ENCODE measurements around the gene SLC25A13. TPM values are rescaled to one million over a fixed set of nuclear protein-coding genes. Genes with fewer than 3 reads are reported as not detected.

Gene SLC25A13
- total RNA-seq, 1 donor: 19.2 TPM

- Histone ChIP-seq H3K9me3 (ENCODE audit: low read depth, low read length) (no peaks in the 10 kb centered on the region), H3K79me2 (ENCODE audit: insufficient read depth, low read length) (peaks cover 65% of the 10 kb centered on the region), H3K27ac (ENCODE audit: low read depth, low read length) (no peak overlapping the region), H3K27me3 (ENCODE audit: insufficient read depth, low read length) (no peaks in the 10 kb centered on the region), H3K4me1 (ENCODE audit: insufficient read depth, low read length) (peaks cover 7% of the 10 kb centered on the region), H2AFZ (ENCODE audit: low read length) (no peak overlapping the region), H4K20me1 (ENCODE audit: insufficient read depth, low read length) (peaks cover 10% of the 10 kb centered on the region), H3K36me3 (ENCODE audit: insufficient read depth, low read length) (no peaks in the 10 kb centered on the region), H3K4me3 (ENCODE audit: insufficient read depth, low read length) (no peak overlapping the region), H3K4me2 (ENCODE audit: insufficient read depth, low read length) (no peak overlapping the region)
- no peak for TF ChIP-seq CTCF (IDR thresholded peaks at IDR 0.05; ENCODE audit: extremely low read depth, low read depth, low read length)
- no peak for DNase-seq (ENCODE audit: insufficient read length, low spot score, missing footprints)
Observed at GRCh38 chr7:96319439-96319838, 2.5 kb downstream of the SLC25A13 start.

- Histone ChIP-seq H3K4me3 (ENCODE audit: insufficient read depth, low read length) (no peak overlapping the region), H4K20me1 (ENCODE audit: insufficient read depth, low read length) (peaks cover 20% of the 10 kb centered on the region), H3K79me2 (ENCODE audit: insufficient read depth, low read length) (peaks cover 84% of the 10 kb centered on the region)
Observed at GRCh38 chr7:96316949-96317348, 4.9 kb downstream of the SLC25A13 start.

GRCh38 chr7:96315125-96315512 is 6.8 kb downstream of the SLC25A13 start:
- Histone ChIP-seq H3K4me3 (ENCODE audit: insufficient read depth, low read length) (no peak overlapping the region), H3K4me2 (ENCODE audit: insufficient read depth, low read length) (no peak overlapping the region), H2AFZ (ENCODE audit: low read length) (no peak overlapping the region), H3K27ac (ENCODE audit: low read depth, low read length) (no peak overlapping the region), H3K79me2 (ENCODE audit: insufficient read depth, low read length) (peaks cover 89% of the 10 kb centered on the region), H3K4me1 (ENCODE audit: insufficient read depth, low read length) (no peaks in the 10 kb centered on the region), H3K36me3 (ENCODE audit: insufficient read depth, low read length) (no peaks in the 10 kb centered on the region), H4K20me1 (ENCODE audit: insufficient read depth, low read length) (peaks cover 30% of the 10 kb centered on the region), H3K9me3 (ENCODE audit: low read depth, low read length) (no peaks in the 10 kb centered on the region), H3K27me3 (ENCODE audit: insufficient read depth, low read length) (no peaks in the 10 kb centered on the region)
- no peak for TF ChIP-seq CTCF (IDR thresholded peaks at IDR 0.05; ENCODE audit: extremely low read depth, low read depth, low read length)
- DNase-seq (ENCODE audit: insufficient read length, low spot score, missing footprints): no peak

More at GRCh38 chr7:96316949-96317348, 4.9 kb downstream of the SLC25A13 start:
- H3K9me3 ChIP-seq (ENCODE audit: low read depth, low read length): no peaks in the 10 kb centered on the region
- DNase-seq (ENCODE audit: insufficient read length, low spot score, missing footprints): no peak
- H2AFZ ChIP-seq (ENCODE audit: low read length): no peak overlapping the region
- peaks cover 7% of the 10 kb centered on the region for H3K4me1 ChIP-seq (ENCODE audit: insufficient read depth, low read length)
- H3K4me2 ChIP-seq (ENCODE audit: insufficient read depth, low read length): no peak overlapping the region
- no peaks in the 10 kb centered on the region for H3K36me3 ChIP-seq (ENCODE audit: insufficient read depth, low read length)
- H3K27me3 ChIP-seq (ENCODE audit: insufficient read depth, low read length): no peaks in the 10 kb centered on the region
- no peak for TF ChIP-seq CTCF (IDR thresholded peaks at IDR 0.05; ENCODE audit: extremely low read depth, low read depth, low read length)
- no peak overlapping the region for H3K27ac ChIP-seq (ENCODE audit: low read depth, low read length)

- Histone ChIP-seq H3K79me2 (ENCODE audit: insufficient read depth, low read length) (peaks cover 88% of the 10 kb centered on the region), H3K27ac (ENCODE audit: low read depth, low read length) (no peak overlapping the region), H2AFZ (ENCODE audit: low read length) (no peak overlapping the region), H3K4me2 (ENCODE audit: insufficient read depth, low read length) (no peak overlapping the region), H3K9me3 (ENCODE audit: low read depth, low read length) (no peaks in the 10 kb centered on the region), H3K36me3 (ENCODE audit: insufficient read depth, low read length) (no peaks in the 10 kb centered on the region), H3K4me3 (ENCODE audit: insufficient read depth, low read length) (no peak overlapping the region), H3K4me1 (ENCODE audit: insufficient read depth, low read length) (no peaks in the 10 kb centered on the region), H4K20me1 (ENCODE audit: insufficient read depth, low read length) (peaks cover 35% of the 10 kb centered on the region), H3K27me3 (ENCODE audit: insufficient read depth, low read length) (no peaks in the 10 kb centered on the region)
- no peak for DNase-seq (ENCODE audit: insufficient read length, low spot score, missing footprints)
- TF ChIP-seq CTCF (IDR thresholded peaks at IDR 0.05; ENCODE audit: extremely low read depth, low read depth, low read length): no peak
Observed at GRCh38 chr7:96314402-96315124, 7.3 kb downstream of the SLC25A13 start.

All from osteoblast (primary cell).